ENCODE results near the gene HBA1.
"Not testable (repeated sequence)": the region's sequence is repeated elsewhere in the genome, so short reads cannot be mapped to it uniquely, and the experiment has no call there.

Gene HBA1

GRCh38 chr16:176477-177382 is at the start of gene HBA1:
Gene HBA1, plus strand, starts transcription at chr16:176680. Its CDS starts 37 bp downstream, at chr16:176717.
- DNase-seq, result not testable (repeated sequence)

DNA sequence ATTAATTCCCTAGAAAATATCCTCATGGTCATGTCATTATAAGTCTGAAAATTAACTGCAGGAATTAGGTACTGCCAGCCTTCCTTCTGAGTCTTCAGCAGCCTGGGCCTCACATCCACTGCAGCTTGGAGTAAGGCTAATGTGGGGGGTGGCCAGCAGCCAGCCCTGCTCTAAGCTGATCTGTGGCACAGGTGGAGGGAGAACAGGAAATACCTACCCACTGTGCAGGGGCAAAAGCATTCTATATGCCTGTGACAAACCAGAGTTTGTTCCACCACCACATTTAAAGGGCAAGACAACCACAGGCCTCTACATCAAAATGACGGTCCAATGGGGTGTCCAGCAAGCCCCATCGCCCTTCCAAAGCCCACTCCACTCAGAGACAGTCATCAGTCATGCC is 47.4 kb upstream of the HBA1 start:
- DNase-seq, result no peak

- DNase-seq, result no peak
Measured at GRCh38 chr16:130533-131173, 45.8 kb upstream of the HBA1 start.

GRCh38 chr16:132120-132519 is 44.4 kb upstream of the HBA1 start:
- no peak for DNase-seq

- no peak for DNase-seq
Measured at GRCh38 chr16:133716-134115, 42.8 kb upstream of the HBA1 start.

GRCh38 chr16:138049-138417 is 38.4 kb upstream of the HBA1 start:
- DNase-seq, result peak; percentile 75

DNA sequence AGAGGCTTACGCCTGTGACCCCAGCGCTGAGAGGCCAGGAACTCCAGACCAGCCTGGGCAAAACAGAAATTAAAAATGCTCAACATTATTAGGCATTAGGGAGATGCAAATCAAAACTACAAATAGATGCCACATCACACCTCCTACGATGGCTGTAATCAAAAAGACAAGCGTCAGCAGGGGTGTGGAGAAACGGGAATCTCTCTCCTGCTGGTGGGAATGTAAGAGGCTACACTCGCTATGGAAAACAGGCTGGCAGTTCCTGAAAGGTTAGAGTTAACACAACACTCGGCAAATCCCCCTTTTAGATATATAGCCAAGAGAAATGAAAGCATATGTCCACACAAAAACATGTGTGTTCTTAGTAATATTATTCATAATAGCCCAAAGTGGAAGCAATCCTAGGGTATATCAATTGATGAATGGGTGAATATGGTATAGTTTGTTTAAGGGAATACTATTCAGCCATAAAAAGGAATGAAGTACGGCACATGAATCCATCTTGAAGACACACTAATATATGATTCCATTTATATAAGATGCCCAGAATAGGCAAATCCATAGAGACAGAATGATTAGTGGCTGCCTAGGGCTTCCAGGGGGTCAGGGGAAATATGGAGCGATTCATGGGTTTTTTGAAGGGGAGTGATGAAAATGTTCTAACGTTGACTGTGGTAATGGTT is 36.2 kb upstream of the HBA1 start:
- no peak for DNase-seq

- no peak for DNase-seq
Measured at GRCh38 chr16:142405-142967, 34.0 kb upstream of the HBA1 start.

DNA sequence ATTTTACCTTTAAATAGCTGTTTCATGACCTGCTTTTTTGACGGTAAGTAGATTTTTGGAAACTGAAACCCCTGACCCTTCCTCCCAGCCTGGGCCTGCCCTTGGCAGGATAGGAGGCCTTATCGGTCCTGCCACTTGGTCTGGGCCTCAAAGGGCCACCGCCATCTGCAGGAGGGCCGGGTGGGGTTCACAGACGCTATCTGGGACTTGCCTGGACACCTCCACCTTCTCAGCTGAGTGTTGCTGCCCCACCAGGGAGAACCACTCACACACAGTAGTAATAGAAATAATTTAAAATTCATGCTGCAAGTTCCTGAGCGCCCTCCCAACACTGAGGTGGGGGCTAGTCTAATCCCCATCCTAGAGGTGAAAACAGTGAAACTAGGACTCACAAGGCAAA is 33.4 kb upstream of the HBA1 start:
- DNase-seq, result no peak

DNA sequence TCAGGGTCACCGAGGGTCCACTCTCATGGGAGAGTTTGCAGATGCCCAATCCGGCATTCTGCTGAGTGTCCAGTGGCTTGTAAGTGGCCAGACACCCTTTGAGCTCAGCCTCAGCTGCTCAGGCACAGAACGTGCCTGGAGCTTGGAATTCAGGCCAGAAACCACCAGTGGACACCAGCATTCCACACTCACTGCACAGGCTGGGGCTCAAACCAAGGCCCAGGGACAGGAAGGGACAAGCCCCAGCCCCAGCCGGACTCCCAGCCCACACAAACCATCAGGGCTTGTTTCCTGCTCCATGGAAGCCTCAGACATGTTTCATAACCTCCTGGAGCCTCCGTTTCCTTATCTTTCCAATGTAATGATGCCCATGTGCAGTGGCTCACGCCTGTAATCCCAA is 33.0 kb upstream of the HBA1 start:
- DNase-seq, result no peak

DNA sequence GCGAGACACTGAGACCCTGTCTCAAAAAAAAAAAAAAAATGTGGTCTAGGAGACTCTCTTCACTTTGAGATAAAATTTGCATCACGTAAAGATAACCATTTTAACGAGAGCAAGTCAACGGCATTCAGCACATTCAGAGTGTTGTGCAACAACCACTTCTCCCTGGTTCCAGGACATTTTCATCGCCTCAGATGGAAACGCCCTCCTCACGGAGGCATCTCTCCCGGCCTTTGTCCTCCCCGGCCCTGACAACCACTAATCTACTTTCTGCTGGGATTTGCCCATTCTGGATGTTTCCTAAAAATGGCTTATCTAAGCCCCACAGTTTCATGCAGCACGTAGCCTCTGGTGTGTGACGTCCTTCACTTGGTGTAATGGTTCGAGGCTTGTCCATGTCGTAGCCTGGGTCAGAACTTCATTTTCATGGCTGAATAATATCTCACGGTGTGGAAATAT is 31.7 kb upstream of the HBA1 start:
- DNase-seq, result no peak

- DNase-seq, result no peak
Measured at GRCh38 chr16:146646-147045, 29.8 kb upstream of the HBA1 start.

- DNase-seq, result no peak
Measured at GRCh38 chr16:149024-149660, 27.3 kb upstream of the HBA1 start.

DNA sequence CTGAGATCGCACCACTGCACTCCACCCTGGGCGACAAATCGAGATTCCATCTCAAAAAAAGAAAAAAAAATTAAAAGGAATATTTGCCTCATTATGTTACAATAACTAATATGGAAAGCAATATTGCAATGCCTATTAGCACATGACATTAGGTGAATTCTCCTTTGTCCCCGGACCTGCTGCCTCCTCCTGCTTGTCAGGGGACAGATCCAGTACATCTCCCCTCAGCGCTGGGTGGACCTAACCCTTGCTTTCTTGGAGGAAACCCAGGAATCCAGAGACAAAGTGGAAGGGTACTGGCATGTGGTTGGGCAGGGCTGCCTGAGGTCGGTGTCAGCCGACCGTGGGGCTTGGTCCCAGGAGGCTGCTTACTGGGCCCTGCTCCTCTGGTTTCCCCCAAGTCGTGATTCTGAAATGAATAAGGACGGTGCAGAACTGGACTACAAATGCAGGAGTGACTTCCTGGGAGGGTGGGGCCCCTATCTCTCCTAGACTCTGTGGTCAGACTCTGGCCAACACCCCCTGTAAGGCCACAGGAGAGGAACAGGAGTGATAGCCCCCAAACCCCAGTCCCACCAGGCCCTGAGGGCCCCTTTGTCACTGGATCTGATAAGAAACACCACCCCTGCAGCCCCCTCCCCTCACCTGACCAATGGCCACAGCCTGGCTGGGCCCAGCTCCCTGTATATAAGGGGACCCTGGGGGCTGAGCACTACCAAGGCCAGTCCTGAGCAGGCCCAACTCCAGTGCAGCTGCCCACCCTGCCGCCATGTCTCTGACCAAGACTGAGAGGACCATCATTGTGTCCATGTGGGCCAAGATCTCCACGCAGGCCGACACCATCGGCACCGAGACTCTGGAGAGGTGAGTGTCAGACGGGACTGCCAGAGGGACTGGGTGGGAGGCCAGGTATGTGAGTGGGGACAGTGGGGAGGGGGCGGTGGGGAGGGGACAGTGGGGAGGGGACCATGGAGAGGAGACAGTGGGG is 24.0 kb upstream of the HBA1 start, which contains the start of gene HBZ:
HBZ (plus strand) TSS at position 504 of the 988 bp plus-strand sequence; CDS start at position 770, 266 bp downstream.
- no peak for DNase-seq

GRCh38 chr16:153129-153521 is 23.4 kb upstream of the HBA1 start:
- DNase-seq, result not testable (repeated sequence)

- DNase-seq, result not testable (repeated sequence)
Measured at GRCh38 chr16:153550-154216, 22.8 kb upstream of the HBA1 start.

GRCh38 chr16:154217-155030 is 22.1 kb upstream of the HBA1 start:
- DNase-seq, result no peak

DNA sequence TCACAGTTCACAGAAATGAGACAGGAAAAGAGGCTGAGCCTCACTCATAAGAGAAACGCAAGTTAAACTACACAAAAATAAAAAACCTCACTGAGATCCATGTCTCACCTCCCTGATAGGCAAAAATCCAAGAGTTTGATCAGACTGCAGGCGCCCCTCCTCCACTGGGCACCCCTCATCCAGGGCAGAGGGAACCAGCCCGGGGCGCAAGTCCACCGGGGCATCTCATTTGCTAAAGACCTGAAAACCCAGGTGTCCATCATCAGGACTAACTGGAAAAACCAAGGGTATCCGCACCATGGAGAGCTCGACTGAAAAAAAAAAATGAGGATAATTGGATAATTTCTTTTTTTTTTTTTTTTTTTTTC is 21.5 kb upstream of the HBA1 start:
- no peak for DNase-seq

DNA sequence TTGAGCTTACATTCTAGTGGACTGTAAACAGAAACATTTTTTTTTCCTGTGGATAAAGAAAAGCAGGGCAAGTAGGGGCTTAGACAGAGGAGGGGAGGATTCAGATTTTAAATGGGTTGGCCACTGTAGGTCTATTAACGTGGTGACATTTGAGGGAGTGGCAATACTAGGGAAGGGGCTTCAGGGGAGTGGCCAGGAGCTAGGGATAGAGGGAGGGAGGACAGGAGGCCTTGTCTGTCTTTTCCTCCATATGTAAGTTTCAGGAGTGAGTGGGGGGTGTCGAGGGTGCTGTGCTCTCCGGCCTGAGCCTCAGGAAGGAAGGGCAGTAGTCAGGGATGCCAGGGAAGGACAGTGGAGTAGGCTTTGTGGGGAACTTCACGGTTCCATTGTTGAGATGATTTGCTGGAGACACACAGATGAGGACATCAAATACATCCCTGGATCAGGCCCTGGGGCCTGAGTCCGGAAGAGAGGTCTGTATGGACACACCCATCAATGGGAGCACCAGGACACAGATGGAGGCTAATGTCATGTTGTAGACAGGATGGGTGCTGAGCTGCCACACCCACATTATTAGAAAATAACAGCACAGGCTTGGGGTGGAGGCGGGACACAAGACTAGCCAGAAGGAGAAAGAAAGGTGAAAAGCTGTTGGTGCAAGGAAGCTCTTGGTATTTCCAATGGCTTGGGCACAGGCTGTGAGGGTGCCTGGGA is 17.2 kb upstream of the HBA1 start:
- DNase-seq, result no peak
